Tongue (tissue), 2 donors: ENCODE measurements around the gene ELMOD3. TPM values are rescaled to one million over a fixed set of nuclear protein-coding genes. Genes with fewer than 3 reads are reported as not detected.
"Not testable (repeated sequence)": the region's sequence is repeated elsewhere in the genome, so short reads cannot be mapped to it uniquely, and the experiment has no call there.

Experiments
- DNase-seq: peaks from one replicate; pipeline ENCODE4 v3.0.0-alpha.2; 2015
- total RNA-seq: library from RNA; depleted of rRNA; stranded (reverse); fragments of >200 nt; gene quantifications from one replicate; pipeline ENCODE4 v1.2.3, GENCODE V29; 2014

ELMOD3 gene
- 16.5 TPM for total RNA-seq

DNA sequence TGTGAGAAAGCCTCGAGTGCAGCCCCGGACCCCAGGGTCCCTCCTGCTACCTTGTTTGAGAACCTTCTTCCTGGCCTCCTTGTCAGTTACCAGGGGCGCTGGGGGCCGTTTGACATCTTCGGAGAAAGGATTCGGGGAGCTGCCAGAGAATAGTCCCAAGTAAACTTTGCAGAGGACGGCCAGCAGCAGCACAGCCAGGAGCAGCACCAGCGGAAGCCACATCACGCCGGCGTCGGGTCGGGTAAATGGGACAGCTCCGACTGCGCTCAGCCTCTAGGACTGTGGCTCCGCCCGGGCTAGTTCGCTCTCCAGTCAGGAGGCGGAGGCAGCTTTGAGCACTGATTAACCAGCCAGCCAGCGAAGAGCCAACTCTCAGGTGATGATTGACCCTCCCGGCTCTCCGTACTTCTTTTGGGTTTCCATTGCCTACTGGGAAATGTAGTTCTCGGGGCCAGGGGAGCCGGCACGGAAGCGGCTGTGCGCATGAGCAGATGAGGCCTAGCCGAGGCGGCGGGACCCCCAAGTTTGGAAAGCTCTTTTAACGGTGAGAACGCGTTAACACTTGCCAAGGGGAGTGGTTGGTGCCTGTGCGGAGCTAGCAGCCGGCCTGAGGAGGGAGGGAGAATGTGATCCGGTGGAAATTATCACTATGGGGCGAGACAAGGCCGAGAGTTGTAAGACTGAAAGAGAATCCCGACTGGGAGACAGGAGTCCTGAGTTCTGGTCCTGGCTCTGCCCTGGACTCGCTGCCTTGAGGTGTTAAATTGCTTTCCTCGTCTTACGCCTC lies at the start of gene ELMOD3, which contains the start of gene RETSAT:
ELMOD3 (plus strand) TSS at position 484 of the 787 bp plus-strand sequence. CDS start 2,430 bp downstream, outside the sequence.
RETSAT (minus strand) TSS at position 243 of the 787 bp plus-strand sequence; CDS start at position 222, 21 bp downstream.
- DNase-seq: peak; percentile 100

DNA sequence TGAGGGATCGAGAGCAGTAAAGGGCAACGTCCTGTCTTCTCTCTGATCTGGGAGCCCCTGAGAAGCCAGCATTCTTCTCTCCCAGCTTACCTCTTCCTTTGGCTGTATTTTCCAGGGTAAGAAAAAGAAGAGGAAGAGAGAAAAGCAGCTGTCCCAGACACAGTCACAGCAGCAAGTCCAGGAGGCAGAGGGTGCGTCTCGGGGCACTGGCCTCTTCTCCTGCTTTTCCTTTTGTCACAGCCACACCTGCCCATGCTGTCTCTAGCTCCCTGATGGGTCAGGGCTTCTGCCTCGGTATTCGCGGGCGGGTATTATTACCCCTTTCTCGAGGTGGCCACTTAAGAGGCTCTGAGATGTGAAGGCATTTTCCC lies 47.1 kb upstream of the ELMOD3 start:
- no peak for DNase-seq

DNA sequence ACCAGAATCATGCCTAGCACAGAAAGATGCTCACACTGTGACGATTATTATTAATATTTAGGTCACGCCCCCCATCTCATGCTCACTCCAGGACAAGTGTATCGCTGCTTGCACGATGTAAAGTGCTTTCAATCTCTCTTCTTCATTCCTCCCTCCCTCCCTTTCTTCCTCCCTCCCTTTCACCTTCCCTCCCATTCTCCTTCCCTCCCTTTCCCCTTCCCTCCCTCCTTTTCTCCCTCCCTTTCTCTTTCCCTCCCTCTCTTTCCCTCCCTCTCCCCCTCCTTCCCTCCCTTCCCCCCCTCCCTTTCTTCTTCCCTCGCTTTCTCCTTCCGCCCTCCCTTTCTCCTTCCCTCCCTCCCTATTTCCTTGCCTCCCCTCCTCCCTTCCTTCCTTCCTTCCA lies 46.4 kb upstream of the ELMOD3 start:
- no peak for DNase-seq

DNA sequence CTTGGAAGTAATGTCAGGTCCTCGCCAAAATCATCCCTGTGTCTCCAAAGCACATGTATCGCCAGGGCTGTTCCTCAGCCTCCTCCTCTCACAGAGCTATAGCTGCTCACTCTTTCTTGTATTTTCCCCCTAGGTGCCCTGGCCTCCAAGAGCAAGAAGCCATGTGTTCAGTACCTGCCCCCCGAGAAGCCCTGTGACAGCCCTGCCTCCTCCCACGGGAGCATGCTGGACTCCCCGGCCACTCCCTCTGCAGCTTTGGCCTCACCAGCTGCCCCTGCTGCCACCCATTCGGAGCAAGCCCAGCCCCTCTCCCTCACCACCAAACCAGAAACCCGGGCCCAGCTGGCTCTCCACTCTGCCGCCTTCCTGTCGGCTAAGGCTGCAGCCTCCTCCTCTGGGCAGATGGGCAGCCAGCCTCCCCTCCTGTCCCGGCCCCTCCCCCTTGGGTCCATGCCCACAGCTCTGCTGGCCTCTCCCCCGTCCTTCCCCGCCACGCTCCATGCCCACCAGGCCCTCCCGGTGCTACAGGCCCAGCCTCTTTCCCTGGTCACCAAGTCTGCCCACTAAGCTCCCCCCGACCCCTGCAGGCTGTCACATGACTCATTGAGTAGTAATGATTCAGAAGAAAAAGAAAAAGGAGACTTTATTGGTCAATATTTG lies 45.5 kb upstream of the ELMOD3 start:
- peak; percentile 88 for DNase-seq

DNA sequence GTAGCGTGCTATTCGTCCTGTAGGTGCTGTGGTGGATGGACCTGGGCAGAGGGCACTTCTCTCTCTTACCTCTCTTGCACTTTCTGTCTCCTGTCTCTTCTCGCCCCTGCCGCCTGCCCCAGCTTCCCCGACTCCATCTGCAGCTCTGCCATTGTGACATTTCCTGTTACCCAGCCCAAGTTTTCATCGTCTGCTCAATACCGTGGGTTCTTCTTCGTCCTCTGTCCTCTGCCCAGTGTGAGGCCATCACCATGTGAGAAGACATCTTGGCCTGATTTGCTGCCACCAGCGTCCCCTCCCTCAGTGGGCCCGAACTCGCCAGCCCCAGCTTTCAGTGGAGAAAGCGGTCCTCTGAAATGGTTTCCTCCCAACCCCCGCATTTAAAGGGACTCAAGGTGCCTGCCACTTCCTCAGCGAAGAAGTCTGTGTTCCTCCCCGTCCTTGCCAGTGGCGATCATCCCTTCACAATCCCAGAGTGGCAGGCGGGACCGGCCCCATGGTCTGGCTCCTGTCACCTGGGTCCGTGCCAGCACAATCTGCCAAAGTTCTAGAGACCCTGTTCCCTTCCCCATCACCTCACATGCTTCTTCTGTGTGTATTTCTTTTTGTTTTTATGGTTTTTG lies 44.8 kb upstream of the ELMOD3 start:
- no peak for DNase-seq

DNA sequence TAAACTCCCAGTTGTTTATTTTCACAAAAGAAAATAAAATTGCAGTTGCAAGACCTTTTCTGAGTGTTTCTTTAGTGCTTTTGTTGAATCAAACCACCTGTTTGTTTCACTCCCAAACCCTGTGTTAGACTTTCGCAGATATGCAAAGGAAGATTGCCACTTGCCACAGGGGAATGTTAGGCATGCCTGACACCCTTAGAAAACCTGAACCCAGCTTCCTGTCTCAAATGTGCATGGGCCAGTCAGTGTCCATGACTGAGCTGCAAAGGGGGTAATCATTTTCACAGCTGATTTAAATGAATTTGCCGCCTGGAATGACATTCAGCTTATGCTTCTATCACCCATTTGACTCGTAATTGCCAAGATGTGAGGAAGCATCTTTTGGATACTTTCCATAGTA lies 44.2 kb upstream of the ELMOD3 start:
- DNase-seq: no peak

DNA sequence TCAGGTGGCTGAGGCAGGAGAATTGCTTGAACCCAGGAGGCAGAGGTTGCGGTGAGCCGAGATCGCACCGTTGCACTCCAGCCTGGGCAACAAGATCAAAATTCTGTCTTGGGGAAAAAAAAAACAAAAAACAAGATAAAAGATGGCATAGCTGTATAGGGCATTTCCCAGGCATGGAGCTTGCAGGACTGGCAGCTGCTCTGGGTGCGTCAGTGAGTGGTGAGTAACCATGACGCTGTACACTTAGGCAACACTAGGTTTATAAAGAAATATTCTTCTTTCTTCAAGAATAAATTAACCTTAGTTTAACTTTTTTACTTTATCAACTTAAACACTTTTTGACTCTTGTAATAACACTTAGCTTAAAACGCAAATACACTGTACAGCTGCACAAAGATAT lies 42.2 kb upstream of the ELMOD3 start:
- DNase-seq: no peak

DNA sequence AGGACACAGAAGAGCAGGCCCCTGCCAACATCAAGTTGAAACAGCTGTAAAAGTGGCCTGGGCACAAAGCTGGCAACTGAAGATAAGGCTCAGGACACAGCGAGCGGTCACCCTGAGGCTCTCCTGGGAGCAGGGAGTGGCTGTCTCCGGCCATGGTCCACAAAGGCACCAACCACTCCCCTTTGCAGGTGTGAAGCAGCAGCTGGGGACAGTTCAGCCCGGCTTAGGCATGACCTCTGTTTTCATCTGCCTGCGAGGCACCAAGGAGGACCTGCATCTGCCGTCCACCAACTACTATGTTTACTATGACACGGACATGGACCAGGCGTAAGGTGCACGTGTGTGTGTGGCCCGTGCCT lies 39.7 kb upstream of the ELMOD3 start:
- no peak for DNase-seq

DNA sequence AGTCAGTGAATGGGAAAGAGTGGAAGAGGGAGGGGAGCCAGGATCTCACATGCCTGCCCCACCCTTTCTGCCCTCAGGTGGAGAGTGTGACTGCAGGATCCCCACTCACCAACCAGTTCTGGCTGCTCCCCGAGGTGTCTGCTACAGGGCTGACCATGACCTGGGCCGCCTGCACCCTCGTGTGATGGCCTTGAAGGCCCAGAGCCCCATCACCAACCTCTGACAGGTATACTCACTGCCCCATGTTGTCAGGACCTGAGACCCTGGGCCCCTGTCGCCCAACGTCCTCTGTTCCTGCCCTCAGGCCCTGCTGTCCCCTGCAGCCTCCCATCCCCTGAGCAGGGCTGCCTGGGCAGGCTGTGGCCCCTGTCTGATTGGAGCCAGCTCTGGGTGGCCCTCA lies 38.6 kb upstream of the ELMOD3 start:
- not testable (repeated sequence) for DNase-seq

DNA sequence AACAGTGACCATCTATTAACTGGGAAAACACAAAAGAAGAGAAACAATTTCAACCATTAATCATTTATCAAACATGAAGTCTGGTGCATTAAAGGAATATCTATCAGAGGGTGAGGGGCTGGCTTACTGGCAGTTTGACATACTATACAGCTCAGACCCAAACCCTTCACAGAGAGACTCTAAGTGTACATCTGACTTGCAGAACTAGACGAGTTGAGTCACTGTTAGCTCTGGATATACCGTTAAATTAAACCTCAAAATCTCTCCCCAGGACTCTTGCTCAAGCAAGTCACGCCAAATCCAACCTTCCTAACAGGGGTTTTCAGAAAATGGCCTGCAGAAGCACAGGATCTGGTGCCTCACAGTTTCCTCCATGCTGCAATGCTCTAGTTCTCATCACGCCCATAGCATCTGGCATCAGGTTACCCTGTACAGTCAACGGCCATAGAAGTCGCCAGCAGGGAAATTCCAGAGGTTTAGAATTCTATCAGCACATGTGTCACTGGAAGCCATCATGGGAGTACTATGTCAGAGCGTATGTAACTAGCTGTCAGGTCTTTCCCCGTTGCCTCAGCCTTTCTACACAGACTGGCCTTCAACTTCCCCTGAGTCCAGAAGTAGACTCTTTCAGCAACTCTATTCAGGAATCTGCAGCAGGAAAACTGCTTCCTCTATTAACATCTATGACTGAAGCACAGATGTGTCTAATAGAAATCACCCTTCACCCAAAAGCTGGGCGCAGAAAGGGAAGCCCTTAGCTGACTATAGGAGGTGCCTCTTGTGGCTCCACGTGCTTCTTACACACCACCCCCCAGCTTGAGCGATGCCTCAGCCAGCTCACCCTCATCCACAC lies 36.1 kb upstream of the ELMOD3 start:
- DNase-seq: peak; percentile 84

DNA sequence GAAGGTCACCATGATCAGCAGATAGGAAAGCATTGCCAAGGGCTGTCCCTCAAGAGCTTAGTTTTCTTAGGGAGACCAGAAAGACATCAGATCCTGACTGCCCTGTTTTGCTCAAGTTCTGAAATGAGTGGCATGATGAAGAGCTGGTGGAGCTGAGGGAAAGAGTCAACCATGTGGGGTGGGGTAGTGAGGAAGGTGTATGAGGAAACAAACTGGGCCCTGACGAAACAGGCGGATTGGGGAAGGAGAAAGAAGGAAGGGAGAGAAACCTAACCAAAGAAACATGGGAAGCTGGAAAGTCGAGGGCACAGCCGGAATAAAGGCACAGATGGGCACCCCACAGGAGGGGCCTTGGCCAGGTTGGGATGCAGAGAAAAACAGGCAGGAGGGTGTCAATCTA lies 34.8 kb upstream of the ELMOD3 start:
- no peak for DNase-seq

DNA sequence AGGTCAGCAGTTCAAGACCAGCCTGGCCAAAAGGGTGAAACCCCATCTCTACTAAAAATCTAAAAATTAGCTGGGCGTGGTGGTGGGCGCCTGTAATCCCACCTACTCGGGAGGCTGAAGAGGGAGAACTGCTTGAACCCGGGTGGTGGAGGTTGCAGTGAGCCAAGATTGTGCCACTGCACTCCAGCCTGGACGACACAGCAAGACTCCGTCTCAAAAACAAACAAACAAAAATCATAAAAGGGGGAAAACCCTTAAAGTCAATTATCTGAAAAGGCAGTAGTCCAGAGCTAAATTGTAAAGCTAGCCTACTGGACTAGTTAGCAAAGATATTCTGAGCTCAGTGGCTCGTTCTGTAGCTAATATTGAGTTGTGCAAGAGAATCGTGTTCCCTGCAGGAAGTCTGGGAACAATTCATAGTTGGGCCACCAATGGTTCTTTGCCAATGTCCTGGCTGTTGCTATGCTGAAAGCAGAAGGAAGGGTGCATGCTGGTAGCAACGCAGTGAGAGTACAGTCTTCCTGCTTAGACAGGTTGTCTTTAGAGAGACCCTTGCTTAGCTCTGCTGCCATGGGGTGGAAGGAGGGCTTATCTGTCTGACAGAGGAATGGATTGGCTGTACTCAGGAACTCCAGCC lies 31.1 kb upstream of the ELMOD3 start:
- no peak for DNase-seq

DNA sequence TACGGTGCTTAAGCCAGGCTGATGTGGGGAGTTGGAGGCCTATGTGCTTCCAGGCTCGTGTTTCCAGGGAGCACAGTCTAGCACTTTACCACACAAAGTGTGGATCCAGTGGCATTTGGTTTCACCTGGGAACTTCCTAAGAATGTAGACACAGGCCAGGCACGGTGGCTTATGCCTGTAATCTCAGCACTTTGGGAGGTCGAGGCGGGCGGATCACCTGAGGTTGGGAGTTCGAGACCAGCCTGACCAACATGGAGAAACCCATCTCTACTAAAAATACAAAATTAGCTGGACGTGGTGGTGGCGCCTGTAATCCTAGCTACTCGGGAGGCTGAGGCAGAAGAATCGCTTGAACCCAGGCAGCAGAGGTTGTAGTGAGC lies 30.6 kb upstream of the ELMOD3 start:
- not testable (repeated sequence) for DNase-seq

DNA sequence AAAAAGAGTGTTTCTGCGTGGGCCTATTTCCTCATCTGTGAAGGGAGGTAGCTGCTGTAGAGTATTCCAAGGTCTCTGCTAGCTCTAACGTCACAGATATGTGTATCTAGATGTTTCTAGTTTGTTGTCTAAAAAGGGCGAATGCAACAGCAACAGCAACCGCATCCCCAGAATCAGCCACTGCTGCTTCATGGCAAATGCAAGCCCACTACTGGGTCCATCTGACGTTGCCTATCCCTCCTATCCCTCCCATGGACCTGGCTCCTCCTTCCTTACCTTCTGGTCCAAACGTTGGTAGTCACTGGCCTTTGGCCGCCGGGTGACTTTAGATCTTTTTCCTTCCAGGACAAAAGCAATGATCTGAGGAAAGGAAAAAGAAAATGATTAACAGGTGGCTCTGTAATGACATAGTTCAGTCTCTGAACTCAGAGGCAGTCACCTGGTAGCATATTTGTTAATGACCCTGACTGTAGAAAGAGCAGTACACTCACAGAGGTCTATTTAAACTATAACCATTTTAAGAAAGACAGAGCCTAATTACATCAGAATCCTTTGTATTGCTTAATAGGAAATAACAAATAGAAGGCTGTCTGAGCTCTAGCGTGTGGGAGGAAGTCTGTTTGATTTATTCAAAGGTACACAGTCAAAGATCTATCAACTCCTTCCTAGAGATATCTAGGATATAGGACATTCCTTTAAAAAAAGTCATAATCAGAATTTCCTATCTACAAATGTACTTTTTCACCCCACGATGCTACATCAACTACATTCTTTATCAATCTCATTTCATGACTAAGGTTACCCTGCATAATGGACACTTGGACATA lies 29.7 kb upstream of the ELMOD3 start:
- DNase-seq: no peak

DNA sequence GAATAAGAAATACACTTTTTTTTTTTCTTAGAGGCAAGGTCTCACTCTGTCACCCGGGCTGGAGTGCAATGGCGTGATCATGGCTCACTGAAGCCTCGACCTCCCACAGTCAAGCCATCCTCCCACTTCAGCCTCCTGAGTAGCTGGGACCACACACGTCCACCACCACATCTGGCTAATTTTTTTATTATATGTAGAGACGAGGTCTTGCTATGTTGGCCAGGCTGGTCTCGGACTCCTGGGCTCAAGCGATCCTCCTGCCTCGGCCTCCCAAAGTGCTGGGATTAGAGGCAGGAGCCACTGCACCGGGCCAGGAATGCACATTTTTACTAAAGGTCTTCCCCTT lies 29.1 kb upstream of the ELMOD3 start:
- no peak for DNase-seq

DNA sequence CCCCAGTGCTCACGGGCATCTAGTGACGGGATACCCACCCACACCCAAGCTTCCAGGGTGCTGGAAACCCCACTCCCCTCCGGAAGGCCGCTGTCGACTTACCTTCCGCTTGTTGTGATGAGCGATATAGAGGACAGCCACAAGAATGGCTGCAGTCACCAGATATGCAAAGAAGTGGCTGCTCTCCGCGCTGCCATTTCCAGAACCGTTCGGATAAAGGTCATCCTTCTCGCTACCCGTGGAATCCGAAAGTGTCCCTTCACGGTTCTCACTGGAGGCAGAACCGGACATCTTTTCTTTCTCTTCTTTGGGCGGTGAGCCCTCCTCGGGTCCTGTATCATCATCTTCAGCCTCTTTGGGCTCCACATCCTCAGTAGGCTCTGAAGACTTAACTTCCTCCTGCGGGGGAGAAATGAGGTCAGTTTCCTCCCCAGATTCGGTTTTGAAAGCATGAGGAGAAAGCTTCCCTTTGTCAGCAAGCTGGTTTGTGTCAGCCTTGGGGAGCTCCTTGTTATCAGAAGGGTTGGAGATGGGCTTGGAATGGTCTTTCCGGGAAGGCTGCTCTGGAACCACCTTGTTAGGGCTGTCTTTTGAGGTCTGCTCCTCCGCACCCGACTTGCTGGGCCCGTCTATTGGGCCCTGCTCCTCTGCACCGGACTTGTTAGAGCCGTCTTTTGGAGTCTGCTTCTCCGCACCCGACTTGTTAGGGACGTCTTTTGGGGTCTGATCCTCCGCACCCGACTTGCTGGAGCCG lies 28.0 kb upstream of the ELMOD3 start:
- DNase-seq: no peak

DNA sequence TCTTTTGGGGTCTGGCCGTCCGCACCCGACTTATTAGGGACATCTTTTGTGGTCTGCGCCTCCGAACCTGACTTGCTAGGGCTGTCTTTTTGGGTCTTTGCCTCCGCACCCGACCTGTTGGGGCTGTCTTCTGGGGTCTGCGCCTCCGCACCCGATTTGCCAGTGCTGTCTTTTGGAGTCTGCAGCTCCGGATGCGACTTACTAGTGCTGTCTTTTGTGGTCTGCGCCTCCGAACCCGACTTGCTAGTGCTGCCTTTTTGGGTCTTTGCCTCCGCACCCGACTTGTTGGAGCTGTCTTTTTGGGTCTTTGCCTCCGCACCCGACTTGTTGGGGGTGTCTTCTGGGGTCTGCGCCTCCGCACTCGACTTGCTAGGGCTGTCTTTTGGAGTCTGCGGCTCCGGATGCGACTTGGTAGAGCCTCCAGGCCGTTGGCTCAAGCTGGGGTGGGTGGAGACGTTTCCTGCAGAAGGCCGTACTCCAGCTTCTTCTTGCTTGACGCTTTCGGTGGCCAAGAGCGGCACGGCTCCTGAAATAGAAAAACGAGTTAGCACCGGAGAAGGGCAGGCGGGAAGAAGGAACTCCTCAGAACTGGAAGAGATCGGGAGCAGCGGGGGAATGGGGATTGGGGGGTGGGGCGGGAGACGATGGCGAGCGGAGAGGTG lies 27.3 kb upstream of the ELMOD3 start:
- DNase-seq: peak; percentile 67

DNA sequence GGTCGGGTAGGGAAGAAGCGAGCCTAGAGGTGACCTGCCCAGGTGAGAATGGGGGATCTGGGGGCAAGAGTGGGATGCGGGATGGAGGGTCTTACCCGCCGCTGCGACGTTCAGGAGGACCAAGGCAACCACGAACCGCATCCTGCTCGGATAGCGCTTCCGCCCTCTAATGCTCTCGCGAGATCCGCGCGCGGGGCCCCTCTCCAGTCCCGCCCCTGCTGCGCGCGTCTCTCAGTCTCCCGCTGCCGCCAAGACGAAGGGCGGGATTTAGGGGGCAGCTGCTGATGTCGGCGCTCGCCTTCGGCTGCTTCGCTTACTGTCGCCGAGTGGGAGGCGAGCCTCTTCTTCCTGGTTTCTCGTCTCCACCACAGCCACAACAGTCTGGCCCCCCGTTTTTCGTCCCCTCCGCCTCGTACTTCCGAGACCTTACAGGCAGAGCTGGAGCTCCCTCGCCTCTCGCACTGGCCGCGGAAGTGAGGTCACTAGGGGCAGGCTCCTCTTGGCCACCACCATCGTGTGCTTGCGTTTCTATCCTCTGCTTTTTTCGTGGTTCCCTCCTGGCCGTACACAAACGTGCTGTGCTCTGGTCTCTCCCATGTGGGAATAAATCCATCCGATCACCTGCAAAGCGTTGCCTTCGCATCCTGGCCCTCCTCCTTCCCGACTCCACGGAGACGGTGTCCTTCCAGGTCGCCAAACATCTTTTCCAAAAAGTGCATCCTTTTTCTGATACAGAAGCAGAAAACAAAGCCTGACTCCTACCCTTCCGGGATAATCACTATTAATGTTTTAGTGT lies 26.5 kb upstream of the ELMOD3 start, which contains the start of gene TGOLN2:
TGOLN2 (minus strand) TSS at position 168 of the 796 bp plus-strand sequence; CDS start at position 141, 27 bp downstream.
- peak; percentile 98 for DNase-seq

DNA sequence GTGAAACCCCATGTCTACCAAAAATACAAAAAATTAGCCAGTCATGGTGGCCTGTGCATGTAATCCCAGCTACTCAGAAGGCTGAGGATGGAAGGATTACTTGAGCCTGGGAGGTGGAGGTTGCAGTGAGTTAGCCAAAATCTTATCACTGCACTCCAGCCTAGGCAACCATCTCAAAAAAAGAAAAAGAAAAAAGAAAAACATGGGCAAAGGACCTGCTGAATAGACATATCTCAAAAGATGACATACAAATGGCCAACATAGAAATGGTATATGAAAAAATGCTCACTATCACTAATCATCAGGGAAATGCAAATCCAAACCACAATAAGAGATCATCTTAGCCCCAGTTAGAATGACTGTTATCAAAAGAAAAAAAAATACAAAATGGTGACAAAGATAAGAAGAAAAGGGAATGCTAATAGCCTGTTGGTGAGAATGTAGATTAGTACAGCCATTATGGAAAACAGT lies 25.4 kb upstream of the ELMOD3 start:
- DNase-seq: no peak
